Esophagus squamous epithelium (tissue), 5 donors: ENCODE data around the gene HDAC1. TPM values are rescaled to one million over a fixed set of nuclear protein-coding genes. Genes with fewer than 3 reads are reported as not detected.

Experiments used
- DNase-seq: peaks from one replicate; lab custom pipeline; 2025; lab: John Stamatoyannopoulos, UW
- H3K27ac ChIP-seq, 4 donors: fragments of 200-600 bp; sonication (generic); one replicate each; pipeline ENCODE4 v1.5.1; 2016 to 2019; ENCODE audit warnings: mild to moderate bottlenecking in 1 of 4
- H3K27me3 ChIP-seq, 4 donors: fragments of 200-600 bp; sonication (generic); 1 replicate in 3 of 4; 2 replicates in 1 of 4; pipeline versions ENCODE4 v1.5.1 to v1.6.0; 2017 to 2021; ENCODE audit warnings: antibody characterized with exemption in 1 of 4
- H3K36me3 ChIP-seq, 3 donors: fragments of 200-600 bp; sonication (generic); one replicate each; pipeline ENCODE4 v1.5.1; 2016 to 2019
- H3K4me1 ChIP-seq, 3 donors: fragments of 200-600 bp; sonication (generic); one replicate each; pipeline ENCODE4 v1.5.1; 2017 to 2019
- H3K4me3 ChIP-seq, 4 donors: fragments of 200-600 bp; sonication (generic); 1 replicate in 3 of 4; 2 replicates in 1 of 4; pipeline ENCODE4 v1.5.1; 2016 to 2019; ENCODE audit warnings: mild to moderate bottlenecking in 2 of 4, moderate library complexity in 1 of 4
- H3K9me3 ChIP-seq, 3 donors: fragments of 200-600 bp; sonication (generic); one replicate each; pipeline ENCODE4 v1.5.1; 2016 to 2019
- POLR2A ChIP-seq, 4 donors: fragments of 450-650 bp; IDR thresholded peaks; one replicate each; pipeline ENCODE4 v1.6.1; 2017; ENCODE audit warnings: antibody characterized with exemption in 4 of 4, mild to moderate bottlenecking in 4 of 4, moderate library complexity in 3 of 4
- WGBS, 2 donors: methylation state at CpG; one replicate each; pipeline ENCODE4 v1.1.5; 2018; 5-methylcytosine and 5-hydroxymethylcytosine counted together
- intact Hi-C: fragments of 100-400 bp; cut with DNase I; formaldehyde crosslinking; loops from one replicate; pipeline ENCODE4 v1.15.0; 2022
- small RNA-seq, 4 donors: library from RNA; depleted of rRNA; stranded (forward); fragments of <200 nt; gene quantifications; one replicate each; pipeline ENCODE3, GENCODE V24; 2016
- total RNA-seq, 4 donors: library from RNA; depleted of rRNA; stranded (reverse); fragments of >200 nt; gene quantifications; one replicate each; pipeline ENCODE4 v1.1.0, GENCODE V29; 2016
- TF ChIP-seq, protein P1 (sequence below), 6 experiments: fragments of 450-650 bp in 4 of 6; fragments of 200-600 bp in 2 of 6; sonication (generic) in 2 of 6; IDR thresholded peaks; one replicate each; pipeline ENCODE4 v1.5.1; 2016 to 2019; ENCODE audit warnings: antibody characterized with exemption in 6 of 6, mild to moderate bottlenecking in 4 of 6, moderate library complexity in 4 of 6
- donor health status: DM: yes; HTN: yes; CAD: no.

HDAC1 gene
- total RNA-seq, 4 donors from 2014 or later, result 74.3 to 115 (median 96.0) TPM

DNA sequence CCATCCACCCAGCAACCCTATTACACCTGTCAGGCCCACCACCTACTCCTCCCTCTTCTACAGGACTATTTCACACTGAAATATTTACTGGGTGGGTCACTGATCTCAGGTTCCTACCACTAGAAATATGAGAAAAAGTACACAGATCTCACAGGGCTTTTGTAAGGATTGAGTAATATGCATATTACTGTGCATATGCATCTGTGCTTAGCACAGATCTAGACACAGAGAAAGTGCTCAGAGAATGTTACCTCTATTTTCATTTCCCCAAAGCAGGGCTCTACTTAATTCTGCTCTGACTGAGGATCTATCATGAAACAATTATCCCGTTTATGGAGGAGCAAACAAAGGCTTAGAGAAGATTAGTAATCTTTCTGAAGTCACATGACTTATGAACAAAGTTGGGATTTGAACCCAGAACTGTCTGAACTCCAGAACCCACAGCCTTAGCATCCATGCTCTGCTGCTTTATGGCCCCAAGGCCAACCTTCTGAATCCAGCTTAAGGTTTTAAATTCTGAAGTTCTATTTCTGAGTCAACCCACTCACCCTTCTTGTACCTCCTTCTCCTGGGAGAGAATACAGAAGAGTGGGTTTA is 82.2 kb downstream of the HDAC1 start:
- Histone ChIP-seq H3K36me3 (peaks cover 33 to 99% (median 51%) of the 10 kb centered on the region in 3 donors), H3K27me3 (no peaks in the 10 kb centered on the region), H3K4me1 (no peaks in the 10 kb centered on the region), H3K27ac (no peak overlapping the region), H3K9me3 (no peaks in the 10 kb centered on the region), H3K4me3 (no peak overlapping the region)
- no peak for TF ChIP-seq POLR2A (IDR thresholded peaks at IDR 0.05)
- TF ChIP-seq, protein P1, sequence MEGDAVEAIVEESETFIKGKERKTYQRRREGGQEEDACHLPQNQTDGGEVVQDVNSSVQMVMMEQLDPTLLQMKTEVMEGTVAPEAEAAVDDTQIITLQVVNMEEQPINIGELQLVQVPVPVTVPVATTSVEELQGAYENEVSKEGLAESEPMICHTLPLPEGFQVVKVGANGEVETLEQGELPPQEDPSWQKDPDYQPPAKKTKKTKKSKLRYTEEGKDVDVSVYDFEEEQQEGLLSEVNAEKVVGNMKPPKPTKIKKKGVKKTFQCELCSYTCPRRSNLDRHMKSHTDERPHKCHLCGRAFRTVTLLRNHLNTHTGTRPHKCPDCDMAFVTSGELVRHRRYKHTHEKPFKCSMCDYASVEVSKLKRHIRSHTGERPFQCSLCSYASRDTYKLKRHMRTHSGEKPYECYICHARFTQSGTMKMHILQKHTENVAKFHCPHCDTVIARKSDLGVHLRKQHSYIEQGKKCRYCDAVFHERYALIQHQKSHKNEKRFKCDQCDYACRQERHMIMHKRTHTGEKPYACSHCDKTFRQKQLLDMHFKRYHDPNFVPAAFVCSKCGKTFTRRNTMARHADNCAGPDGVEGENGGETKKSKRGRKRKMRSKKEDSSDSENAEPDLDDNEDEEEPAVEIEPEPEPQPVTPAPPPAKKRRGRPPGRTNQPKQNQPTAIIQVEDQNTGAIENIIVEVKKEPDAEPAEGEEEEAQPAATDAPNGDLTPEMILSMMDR (IDR thresholded peaks at IDR 0.05), result no peak
- intact Hi-C loops, result no loop called here
- WGBS, 2 donors, result 35 to 41% methylated on average over 1 of the region's 1 CpG
- no peak for DNase-seq

DNA sequence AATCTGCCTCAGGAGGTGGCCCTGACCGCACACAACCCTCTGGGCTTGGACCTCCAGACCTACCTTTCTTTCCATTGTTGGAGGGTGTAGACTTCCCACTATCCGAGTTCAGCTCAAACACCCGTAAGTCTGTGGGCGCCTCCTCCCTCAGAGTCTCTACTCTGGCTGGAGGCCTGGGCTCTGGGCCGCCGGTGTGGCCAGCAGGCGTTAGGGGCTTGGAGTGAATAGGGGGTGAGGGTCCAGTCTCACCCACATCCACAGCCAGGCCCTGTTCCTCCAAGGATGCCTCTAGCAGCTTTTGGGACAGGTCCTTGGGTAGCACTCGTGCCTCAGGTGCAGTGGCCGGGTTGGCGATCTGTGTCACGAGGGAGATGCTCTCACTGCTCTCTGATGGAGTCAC is 84.3 kb downstream of the HDAC1 start:
- WGBS, 2 donors, result 87 to 96% methylated on average over 4 to 5 of the region's 11 CpGs
- H3K27ac ChIP-seq, result no peak overlapping the region
- H3K36me3 ChIP-seq, result peaks cover 36 to 100% (median 65%) of the 10 kb centered on the region in 3 donors
- no peaks in the 10 kb centered on the region for H3K27me3 ChIP-seq
- intact Hi-C loops, result no loop called here
- no peaks in the 10 kb centered on the region for H3K4me1 ChIP-seq
- no peak for DNase-seq
- H3K9me3 ChIP-seq, result no peaks in the 10 kb centered on the region
- TF ChIP-seq, protein P1 (IDR thresholded peaks at IDR 0.05), result no peak
- no peak for TF ChIP-seq POLR2A (IDR thresholded peaks at IDR 0.05)
- no peak overlapping the region for H3K4me3 ChIP-seq

DNA sequence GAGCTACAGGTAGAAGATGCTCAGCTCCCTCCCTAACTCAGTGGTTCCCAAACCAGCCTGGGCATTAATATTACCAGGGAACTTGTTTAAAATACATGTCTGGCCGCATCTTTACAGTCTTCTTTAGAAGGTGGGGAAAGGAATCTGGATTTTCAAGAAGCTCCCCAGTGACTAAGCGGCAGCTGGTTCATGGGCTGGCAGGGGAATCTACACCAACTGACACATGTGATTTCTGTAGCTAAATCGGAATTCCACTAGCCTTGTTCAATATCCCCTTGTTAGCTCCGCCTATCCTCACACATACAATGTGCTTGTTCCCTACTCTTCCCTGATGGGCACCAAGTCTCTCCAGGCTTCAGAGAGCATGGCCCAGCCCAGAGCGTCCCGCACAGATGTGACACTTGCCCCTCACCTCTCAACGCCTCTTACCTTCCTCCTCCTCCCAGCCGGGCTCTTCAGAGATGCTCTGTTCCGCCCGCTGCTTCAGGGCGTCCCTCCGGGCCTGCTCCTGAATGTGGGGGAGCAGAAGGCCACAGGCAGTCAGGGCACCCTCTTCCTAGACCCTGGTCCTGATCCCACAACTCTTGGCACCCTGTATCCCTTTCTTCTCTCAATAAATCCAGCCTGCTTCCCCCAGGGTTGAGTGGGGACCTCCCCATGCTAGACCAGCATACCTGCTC is 85.8 kb downstream of the HDAC1 start:
- Histone ChIP-seq H3K27ac (no peak overlapping the region), H3K4me1 (no peaks in the 10 kb centered on the region), H3K36me3 (peaks cover 37 to 100% (median 71%) of the 10 kb centered on the region in 3 donors), H3K27me3 (no peaks in the 10 kb centered on the region), H3K9me3 (no peaks in the 10 kb centered on the region), H3K4me3 (no peak overlapping the region)
- intact Hi-C loops, result no loop called here
- WGBS, 2 donors, result 84 to 92% methylated on average over 12 of the region's 12 CpGs
- DNase-seq, result no peak
- no peak for TF ChIP-seq POLR2A (IDR thresholded peaks at IDR 0.05)
- TF ChIP-seq, protein P1 (IDR thresholded peaks at IDR 0.05), result no peak

DNA sequence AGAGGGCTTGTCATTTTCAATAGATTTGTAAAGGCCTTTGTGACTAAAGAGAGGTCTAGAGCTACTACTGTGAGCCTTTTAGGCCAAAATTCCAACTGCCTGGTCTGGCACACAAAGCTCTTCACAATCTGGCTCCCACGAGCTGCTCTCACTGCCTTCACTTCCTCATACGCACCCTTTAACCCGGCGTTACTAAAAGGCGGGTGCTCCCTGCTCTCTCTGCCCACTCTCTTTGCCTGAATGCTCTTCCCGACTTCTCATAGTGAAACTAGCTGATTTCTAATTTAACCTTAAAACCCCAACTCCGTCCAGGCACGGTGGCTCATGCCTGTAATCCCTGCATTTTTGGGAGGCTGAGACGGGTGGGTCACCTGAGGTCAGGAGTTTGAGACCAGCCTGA is 88.2 kb downstream of the HDAC1 start:
- 93 to 94% methylated on average over 9 of the region's 9 CpGs for WGBS, 2 donors
- Histone ChIP-seq H3K27ac (no peak overlapping the region), H3K9me3 (no peaks in the 10 kb centered on the region), H3K4me1 (no peaks in the 10 kb centered on the region), H3K36me3 (peaks cover 31 to 100% (median 86%) of the 10 kb centered on the region in 3 donors), H3K27me3 (no peaks in the 10 kb centered on the region), H3K4me3 (no peak overlapping the region)
- intact Hi-C loops, result no loop called here
- no peak for DNase-seq
- TF ChIP-seq, protein P1 (IDR thresholded peaks at IDR 0.05), result no peak
- TF ChIP-seq POLR2A (IDR thresholded peaks at IDR 0.05), result no peak

Small RNA genes within 50 kb of the gene (small RNA-seq; reads per million reads assigned to genes)
- gene RF00017, result 0 reads per million in 4 donors
- 0 reads per million in 4 donors for gene RF00019

Other genes with a start within 250 kb of the HDAC1 start
- 1 to 10 TPM; 3.6 to 5.6 (median 4.9) TPM for gene TMEM39B, start 219.1 kb upstream of the HDAC1 start, total RNA-seq
- gene KPNA6, start 184.0 kb upstream of the HDAC1 start, total RNA-seq, result 10 to 100 TPM; 27.7 to 38.0 (median 36.5) TPM
- 10 to 100 TPM; 34.5 to 54.0 (median 40.7) TPM for gene TXLNA, start 112.4 kb upstream of the HDAC1 start, total RNA-seq
- gene CCDC28B, start 91.5 kb upstream of the HDAC1 start, total RNA-seq, result 1 to 10 TPM in 3 of 4 donors, under 1 TPM in 1; 0.88 to 2.9 (median 1.6) TPM
- gene IQCC, start 86.4 kb upstream of the HDAC1 start, total RNA-seq, result 1 to 10 TPM in 2 of 4 donors, under 1 TPM in 2; 0.66 to 2.0 (median 1.1) TPM
- not detected for gene DCDC2B, start 83.0 kb upstream of the HDAC1 start, total RNA-seq
- gene TMEM234, start 69.7 kb upstream of the HDAC1 start, total RNA-seq, result 10 to 100 TPM in 2 of 4 donors, 1 to 10 TPM in 2; 6.4 to 11.1 (median 9.4) TPM
- 100 to 1,000 TPM; 143 to 220 (median 202) TPM for gene EIF3I, start 69.7 kb upstream of the HDAC1 start, total RNA-seq
- 1 to 10 TPM in 2 of 4 donors, not detected in 2; 1.7 to 5.5 TPM for gene FAM167B, start 44.9 kb upstream of the HDAC1 start, total RNA-seq
- gene LCK, start 40.8 kb upstream of the HDAC1 start, total RNA-seq, result 1 to 10 TPM; 1.2 to 9.0 (median 4.5) TPM
- gene MARCKSL1, start 44.1 kb downstream of the HDAC1 start, total RNA-seq, result 1 to 10 TPM; 4.4 to 6.1 (median 5.1) TPM
- gene FAM229A, start 70.4 kb downstream of the HDAC1 start, total RNA-seq, result 1 to 10 TPM; 1.4 to 7.1 (median 3.2) TPM
- under 1 TPM in 2 of 4 donors, not detected in 2; 0.31 to 0.57 TPM for gene TSSK3, start 70.5 kb downstream of the HDAC1 start, total RNA-seq
- gene BSDC1, start 102.4 kb downstream of the HDAC1 start, total RNA-seq, result 10 to 100 TPM; 42.4 to 62.2 (median 45.9) TPM
- gene ZBTB8B, start 173.0 kb downstream of the HDAC1 start, total RNA-seq, result not detected
- gene ZBTB8A, start 247.3 kb downstream of the HDAC1 start, total RNA-seq, result 1 to 10 TPM; 2.4 to 6.1 (median 2.8) TPM